HG02678 (cell line): Measurements from ENCODE around the gene RHOA.
A peak's percentile ranks its signal among the peaks of the same experiment; 100 is the strongest.

Experiments used
- ATAC-seq: cut with Tn5 transposase; IDR thresholded peaks from one replicate; pipeline ENCODE4 v1.9.1; 2021; ENCODE audit warnings: mild to moderate bottlenecking, moderate library complexity; ENCODE audit not compliant: unreplicated experiment

Gene RHOA

GRCh38 chr3:49411968-49412631 is at the start of gene RHOA, which contains the start of gene TCTA:
Gene RHOA (minus strand): TSS chr3:49411976. CDS start chr3:49375589, 36,387 bp downstream.
Gene TCTA (plus strand): TSS chr3:49412423. CDS start chr3:49412427, 4 bp downstream.
- ATAC-seq, result peak; percentile 76

- ATAC-seq, result no peak
These were observed 49.2 kb upstream of the RHOA start for GRCh38 chr3:49460956-49461355.

- ATAC-seq, result no peak
These were observed 48.6 kb upstream of the RHOA start for GRCh38 chr3:49460188-49460890.

GRCh38 chr3:49456466-49456865 is 44.7 kb upstream of the RHOA start:
- no peak for ATAC-seq

- no peak for ATAC-seq
These were observed 43.3 kb upstream of the RHOA start for GRCh38 chr3:49454898-49455681.

- no peak for ATAC-seq
These were observed 42.7 kb upstream of the RHOA start for GRCh38 chr3:49454458-49454857.

GRCh38 chr3:49453621-49454020 is 41.8 kb upstream of the RHOA start:
- ATAC-seq, result no peak

- ATAC-seq, result no peak
These were observed 33.6 kb upstream of the RHOA start for GRCh38 chr3:49445391-49445790.

GRCh38 chr3:49434731-49435130 is 23.0 kb upstream of the RHOA start:
- no peak for ATAC-seq

GRCh38 chr3:49428752-49429080 is 16.9 kb upstream of the RHOA start:
- ATAC-seq, result no peak

GRCh38 chr3:49427586-49427985 is 15.8 kb upstream of the RHOA start:
- ATAC-seq, result no peak

- ATAC-seq, result no peak
These were observed 13.0 kb upstream of the RHOA start for GRCh38 chr3:49424816-49425215.

- no peak for ATAC-seq
These were observed 10.8 kb upstream of the RHOA start, which contains the start of gene AMT for GRCh38 chr3:49422379-49423248. Gene AMT (minus strand): TSS chr3:49422473. CDS start chr3:49422450, 23 bp downstream.

GRCh38 chr3:49421890-49422378 is 10.2 kb upstream of the RHOA start:
- no peak for ATAC-seq

- ATAC-seq, result no peak
These were observed 5.8 kb upstream of the RHOA start for GRCh38 chr3:49417516-49418120.

GRCh38 chr3:49416867-49417266 is 5.1 kb upstream of the RHOA start:
- no peak for ATAC-seq

- ATAC-seq, result no peak
These were observed 4.3 kb upstream of the RHOA start for GRCh38 chr3:49415931-49416601.

- no peak for ATAC-seq
These were observed 3.0 kb upstream of the RHOA start for GRCh38 chr3:49414753-49415152.

GRCh38 chr3:49413338-49413734 is 1.6 kb upstream of the RHOA start:
- ATAC-seq, result no peak
